ENCODE results near the gene LTBR.

LTBR gene

GRCh38 chr12:6368906-6369525 is 14.9 kb upstream of the LTBR start:
- DNase-seq (ENCODE audit: low spot score), result no peak

- DNase-seq (ENCODE audit: low spot score), result no peak
These were observed 13.9 kb upstream of the LTBR start for GRCh38 chr12:6369916-6370575.

- DNase-seq (ENCODE audit: low spot score), result no peak
These were observed 13.4 kb upstream of the LTBR start for GRCh38 chr12:6370576-6370935.

GRCh38 chr12:6370994-6371754 is 12.8 kb upstream of the LTBR start:
- no peak for DNase-seq (ENCODE audit: low spot score)

GRCh38 chr12:6372403-6373003 is 11.5 kb upstream of the LTBR start:
- peak; percentile 12 for DNase-seq (ENCODE audit: low spot score)

- no peak for DNase-seq (ENCODE audit: low spot score)
These were observed 10.8 kb upstream of the LTBR start for GRCh38 chr12:6373022-6373787.

- DNase-seq (ENCODE audit: low spot score), result no peak
These were observed 9.8 kb upstream of the LTBR start for GRCh38 chr12:6374028-6374785.

- DNase-seq (ENCODE audit: low spot score), result no peak
These were observed 9.2 kb upstream of the LTBR start for GRCh38 chr12:6374786-6375160.

GRCh38 chr12:6375269-6376078 is 8.5 kb upstream of the LTBR start, which contains the start of gene SCNN1A:
SCNN1A (minus strand) TSS chr12:6375563; CDS start chr12:6374783, 780 bp downstream.
- no peak for DNase-seq (ENCODE audit: low spot score)

GRCh38 chr12:6376079-6376869 is 7.7 kb upstream of the LTBR start:
- DNase-seq (ENCODE audit: low spot score), result no peak

- DNase-seq (ENCODE audit: low spot score), result no peak
These were observed 6.9 kb upstream of the LTBR start for GRCh38 chr12:6376870-6377666.

- DNase-seq (ENCODE audit: low spot score), result no peak
These were observed 6.3 kb upstream of the LTBR start for GRCh38 chr12:6377667-6377994.

GRCh38 chr12:6378709-6379472 is 5.1 kb upstream of the LTBR start:
- DNase-seq (ENCODE audit: low spot score), result no peak

- DNase-seq (ENCODE audit: low spot score), result no peak
These were observed 3.5 kb upstream of the LTBR start for GRCh38 chr12:6380141-6381121.

GRCh38 chr12:6382371-6382770 is 1.6 kb upstream of the LTBR start:
- DNase-seq (ENCODE audit: low spot score), result no peak

GRCh38 chr12:6382982-6383381 is 980 bp upstream of the LTBR start:
- DNase-seq (ENCODE audit: low spot score), result no peak
